Astrocyte (in vitro differentiated cells and primary cell): ENCODE results near the gene TRPC6. TPM values are rescaled to one million over a fixed set of nuclear protein-coding genes. Genes with fewer than 3 reads are reported as not detected.

ENCODE experiments used
- DNase-seq: peaks from one replicate; pipeline ENCODE4 v3.0.0-alpha.2; 2010; ENCODE audit warnings: low read depth
- FAIRE-seq: peaks from 2 replicates; lab custom pipeline; 2011; peaks lifted over from hg19 to GRCh38; lab: Jason Lieb, UNC
- H2AFZ ChIP-seq: 2 replicates; pipeline ENCODE4 v1.6.0; 2012; ENCODE audit warnings: low read depth, low read length, inconsistent platforms
- H3K27ac ChIP-seq: 2 replicates; pipeline ENCODE4 v1.5.1; 2011; ENCODE audit warnings: low read depth, low read length, inconsistent platforms
- H3K27me3 ChIP-seq: 2 replicates; pipeline ENCODE4 v1.6.0; 2011; ENCODE audit warnings: low read length, inconsistent platforms; ENCODE audit not compliant: insufficient read depth
- H3K36me3 ChIP-seq: 2 replicates; pipeline ENCODE4 v1.5.1; 2011; ENCODE audit warnings: low read length, inconsistent platforms; ENCODE audit not compliant: insufficient read depth
- H3K4me1 ChIP-seq: 2 replicates; pipeline ENCODE4 v1.5.1; 2011; ENCODE audit warnings: low read length, inconsistent platforms; ENCODE audit not compliant: insufficient read depth
- H3K4me2 ChIP-seq: 2 replicates; pipeline ENCODE4 v1.6.0; 2012; ENCODE audit warnings: low read length, inconsistent platforms
- H3K4me3 ChIP-seq: 2 replicates; pipeline ENCODE4 v1.5.1; 2011; ENCODE audit warnings: low read depth, mild to moderate bottlenecking, low read length, inconsistent platforms; ENCODE audit not compliant: insufficient read depth
- H3K79me2 ChIP-seq: 2 replicates; pipeline ENCODE4 v1.6.0; 2012; ENCODE audit warnings: mild to moderate bottlenecking, low read length, inconsistent platforms; ENCODE audit not compliant: insufficient read depth
- H3K9ac ChIP-seq: 2 replicates; pipeline ENCODE4 v1.6.0; 2012; ENCODE audit warnings: mild to moderate bottlenecking, low read length, inconsistent platforms
- H3K9me3 ChIP-seq: 2 replicates; pipeline ENCODE4 v1.5.1; 2012; ENCODE audit warnings: low read depth, mild to moderate bottlenecking, low read length, inconsistent platforms; ENCODE audit not compliant: insufficient read depth
- H4K20me1 ChIP-seq: 2 replicates; pipeline ENCODE4 v1.6.0; 2012; ENCODE audit warnings: low read length, inconsistent platforms; ENCODE audit not compliant: insufficient read depth
- H3K27ac Mint-ChIP-seq: one replicate; pipeline ENCODE4 v1.8.0; 2021; ENCODE audit warnings: mild to moderate bottlenecking, mixed read lengths; ENCODE audit not compliant: unreplicated experiment
- H3K27me3 Mint-ChIP-seq: one replicate; pipeline ENCODE4 v1.8.0; 2021; ENCODE audit warnings: low read depth, mixed read lengths; ENCODE audit not compliant: unreplicated experiment
- H3K36me3 Mint-ChIP-seq: one replicate; pipeline ENCODE4 v1.8.0; 2021; ENCODE audit warnings: low read depth, mixed read lengths; ENCODE audit not compliant: unreplicated experiment
- H3K4me1 Mint-ChIP-seq: one replicate; pipeline ENCODE4 v1.8.0; 2021; ENCODE audit warnings: low read depth, mixed read lengths; ENCODE audit not compliant: unreplicated experiment
- H3K4me3 Mint-ChIP-seq: one replicate; pipeline ENCODE4 v1.8.0; 2021; ENCODE audit warnings: mild to moderate bottlenecking, moderate library complexity, mixed read lengths; ENCODE audit not compliant: unreplicated experiment
- H3K9me3 Mint-ChIP-seq: one replicate; pipeline ENCODE4 v1.8.0; 2021; ENCODE audit warnings: mild to moderate bottlenecking, mixed read lengths; ENCODE audit not compliant: unreplicated experiment
- EZH2 ChIP-seq: IDR thresholded peaks from 2 replicates; pipeline ENCODE4 v1.6.1; 2012; ENCODE audit warnings: mild to moderate bottlenecking, low read length, inconsistent platforms; ENCODE audit not compliant: insufficient read depth
- total RNA-seq: library from RNA; stranded (reverse); gene quantifications from 2 replicates; pipeline ENCODE4 v1.2.1, GENCODE V29; 2021
- TF ChIP-seq, protein P1 (sequence below): IDR thresholded peaks from 2 replicates; pipeline ENCODE4 v1.5.1; 2011; ENCODE audit warnings: low read depth, mild to moderate bottlenecking, inconsistent platforms, low read length, moderate library complexity; ENCODE audit not compliant: insufficient read depth

Gene TRPC6
- total RNA-seq, 1 donor from 2014 or later, result 0.07 TPM

GRCh38 chr11:101446238-101446637 lies 137.6 kb downstream of the TRPC6 start:
- no peaks in the 10 kb centered on the region for H3K27me3 Mint-ChIP-seq
- no peaks in the 10 kb centered on the region for H3K79me2 ChIP-seq
- H3K27me3 ChIP-seq, result no peaks in the 10 kb centered on the region
- TF ChIP-seq EZH2, result no peak
- TF ChIP-seq, protein P1, sequence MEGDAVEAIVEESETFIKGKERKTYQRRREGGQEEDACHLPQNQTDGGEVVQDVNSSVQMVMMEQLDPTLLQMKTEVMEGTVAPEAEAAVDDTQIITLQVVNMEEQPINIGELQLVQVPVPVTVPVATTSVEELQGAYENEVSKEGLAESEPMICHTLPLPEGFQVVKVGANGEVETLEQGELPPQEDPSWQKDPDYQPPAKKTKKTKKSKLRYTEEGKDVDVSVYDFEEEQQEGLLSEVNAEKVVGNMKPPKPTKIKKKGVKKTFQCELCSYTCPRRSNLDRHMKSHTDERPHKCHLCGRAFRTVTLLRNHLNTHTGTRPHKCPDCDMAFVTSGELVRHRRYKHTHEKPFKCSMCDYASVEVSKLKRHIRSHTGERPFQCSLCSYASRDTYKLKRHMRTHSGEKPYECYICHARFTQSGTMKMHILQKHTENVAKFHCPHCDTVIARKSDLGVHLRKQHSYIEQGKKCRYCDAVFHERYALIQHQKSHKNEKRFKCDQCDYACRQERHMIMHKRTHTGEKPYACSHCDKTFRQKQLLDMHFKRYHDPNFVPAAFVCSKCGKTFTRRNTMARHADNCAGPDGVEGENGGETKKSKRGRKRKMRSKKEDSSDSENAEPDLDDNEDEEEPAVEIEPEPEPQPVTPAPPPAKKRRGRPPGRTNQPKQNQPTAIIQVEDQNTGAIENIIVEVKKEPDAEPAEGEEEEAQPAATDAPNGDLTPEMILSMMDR, result no peak
- H3K9me3 Mint-ChIP-seq, result no peaks in the 10 kb centered on the region
- peaks cover 9% of the 10 kb centered on the region for H3K4me1 ChIP-seq
- H3K9ac ChIP-seq, result no peak overlapping the region
- no peak overlapping the region for H3K27ac Mint-ChIP-seq
- H3K9me3 ChIP-seq, result no peaks in the 10 kb centered on the region
- DNase-seq (peak; percentile 44), FAIRE-seq (no peak)
- H4K20me1 ChIP-seq, result no peaks in the 10 kb centered on the region
- H3K4me2 ChIP-seq, result no peak overlapping the region
- H3K4me1 Mint-ChIP-seq, result peaks cover 32% of the 10 kb centered on the region
- no peak overlapping the region for H3K27ac ChIP-seq
- no peak overlapping the region for H3K4me3 ChIP-seq
- H3K36me3 Mint-ChIP-seq, result no peaks in the 10 kb centered on the region
- H3K4me3 Mint-ChIP-seq, result no peak overlapping the region
- no peak overlapping the region for H2AFZ ChIP-seq
- no peaks in the 10 kb centered on the region for H3K36me3 ChIP-seq

DNA sequence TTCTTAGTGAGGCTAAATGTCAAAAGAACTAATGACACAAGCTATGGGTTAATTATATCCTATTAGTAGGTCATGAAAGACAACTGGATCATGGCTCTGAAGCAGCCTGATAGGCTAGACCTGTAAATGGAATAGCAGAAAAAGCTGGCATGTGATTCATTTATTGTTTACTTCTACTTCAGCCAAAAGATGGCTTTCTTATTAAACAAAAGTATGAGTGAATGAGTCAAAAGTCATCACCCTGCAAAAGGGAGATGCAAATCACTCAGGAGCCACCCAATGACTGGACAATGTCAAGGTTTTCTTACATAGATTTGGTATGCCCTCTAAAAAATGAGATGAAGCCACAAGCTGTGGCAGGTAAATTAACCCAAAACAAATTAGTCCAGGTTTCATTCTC lies 138.0 kb downstream of the TRPC6 start:
- H3K36me3 Mint-ChIP-seq, result no peaks in the 10 kb centered on the region
- no peak for DNase-seq
- Histone ChIP-seq H3K27me3 (no peaks in the 10 kb centered on the region), H2AFZ (no peak overlapping the region), H3K4me1 (peaks cover 10% of the 10 kb centered on the region), H3K4me3 (no peak overlapping the region), H3K36me3 (no peaks in the 10 kb centered on the region), H3K27ac (no peak overlapping the region), H4K20me1 (no peaks in the 10 kb centered on the region), H3K9ac (no peak overlapping the region), H3K79me2 (no peaks in the 10 kb centered on the region), H3K9me3 (no peaks in the 10 kb centered on the region), H3K4me2 (no peak overlapping the region)
- H3K4me1 Mint-ChIP-seq, result peaks cover 32% of the 10 kb centered on the region
- no peak overlapping the region for H3K4me3 Mint-ChIP-seq
- H3K27ac Mint-ChIP-seq, result no peak overlapping the region
- FAIRE-seq, result peak; percentile 66
- no peaks in the 10 kb centered on the region for H3K27me3 Mint-ChIP-seq
- no peaks in the 10 kb centered on the region for H3K9me3 Mint-ChIP-seq
- no peak for TF ChIP-seq EZH2

DNA sequence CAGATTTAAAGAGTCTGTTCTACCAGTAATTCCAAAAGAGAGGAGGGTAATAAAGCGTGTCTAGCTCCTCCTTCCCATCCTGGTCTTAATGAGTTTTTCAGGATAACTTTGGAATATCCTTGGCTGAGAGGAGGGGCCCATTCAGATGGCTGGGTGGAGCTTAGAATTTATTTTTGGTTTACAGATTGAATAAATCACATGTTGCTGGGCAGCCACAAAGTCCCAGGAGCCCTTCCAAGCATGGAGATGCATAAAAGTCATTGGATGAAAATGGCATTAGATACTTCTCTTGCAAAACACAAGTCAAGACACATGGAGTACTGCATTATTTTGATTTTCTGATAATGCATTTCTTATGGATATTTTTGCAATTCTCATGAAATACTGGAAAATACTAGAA lies 139.0 kb downstream of the TRPC6 start:
- H2AFZ ChIP-seq, result no peak overlapping the region
- FAIRE-seq (no peak), DNase-seq (no peak)
- H4K20me1 ChIP-seq, result no peaks in the 10 kb centered on the region
- no peaks in the 10 kb centered on the region for H3K27me3 ChIP-seq
- H3K4me3 ChIP-seq, result no peak overlapping the region
- H3K36me3 ChIP-seq, result no peaks in the 10 kb centered on the region
- H3K79me2 ChIP-seq, result no peaks in the 10 kb centered on the region
- H3K27ac ChIP-seq, result no peak overlapping the region
- Mint-ChIP-seq H3K4me3 (no peak overlapping the region), H3K27ac (no peak overlapping the region), H3K27me3 (no peaks in the 10 kb centered on the region), H3K36me3 (no peaks in the 10 kb centered on the region), H3K4me1 (peaks cover 32% of the 10 kb centered on the region), H3K9me3 (no peaks in the 10 kb centered on the region)
- no peak overlapping the region for H3K9ac ChIP-seq
- TF ChIP-seq, protein P1, result no peak
- TF ChIP-seq EZH2, result no peak
- H3K4me2 ChIP-seq, result no peak overlapping the region
- peaks cover 10% of the 10 kb centered on the region for H3K4me1 ChIP-seq
- H3K9me3 ChIP-seq, result no peaks in the 10 kb centered on the region
